BLaER1 (cell line): ENCODE results near the gene TRAM2.

Source experiments
- H3K27ac ChIP-seq: shearing (Covaris generic); formaldehyde crosslinking; 2 replicates; pipeline ENCODE4 v1.8.1; 2022
- H3K27me3 ChIP-seq: shearing (Covaris generic); formaldehyde crosslinking; 2 replicates; pipeline ENCODE4 v1.8.1; 2022
- H3K36me3 ChIP-seq: shearing (Covaris generic); formaldehyde crosslinking; 2 replicates; pipeline ENCODE4 v1.8.1; 2022
- H3K4me1 ChIP-seq: shearing (Covaris generic); formaldehyde crosslinking; 2 replicates; pipeline ENCODE4 v1.8.1; 2022
- H3K4me2 ChIP-seq: shearing (Covaris generic); formaldehyde crosslinking; 2 replicates; pipeline ENCODE4 v1.8.1; 2022
- H3K4me3 ChIP-seq: shearing (Covaris generic); formaldehyde crosslinking; 2 replicates; pipeline ENCODE4 v1.8.1; 2022
- H3K9ac ChIP-seq: shearing (Covaris generic); formaldehyde crosslinking; 2 replicates; pipeline ENCODE4 v1.8.1; 2022
- H3K9me3 ChIP-seq: shearing (Covaris generic); formaldehyde crosslinking; 2 replicates; pipeline ENCODE4 v1.8.1; 2022
- H4K20me1 ChIP-seq: shearing (Covaris generic); formaldehyde crosslinking; 2 replicates; pipeline ENCODE4 v1.8.1; 2022
- Cebpa-rat ChIP-seq: shearing (Covaris generic); IDR thresholded peaks from 2 replicates; pipeline ENCODE4 v1.8.1; 2022

Gene TRAM2

DNA sequence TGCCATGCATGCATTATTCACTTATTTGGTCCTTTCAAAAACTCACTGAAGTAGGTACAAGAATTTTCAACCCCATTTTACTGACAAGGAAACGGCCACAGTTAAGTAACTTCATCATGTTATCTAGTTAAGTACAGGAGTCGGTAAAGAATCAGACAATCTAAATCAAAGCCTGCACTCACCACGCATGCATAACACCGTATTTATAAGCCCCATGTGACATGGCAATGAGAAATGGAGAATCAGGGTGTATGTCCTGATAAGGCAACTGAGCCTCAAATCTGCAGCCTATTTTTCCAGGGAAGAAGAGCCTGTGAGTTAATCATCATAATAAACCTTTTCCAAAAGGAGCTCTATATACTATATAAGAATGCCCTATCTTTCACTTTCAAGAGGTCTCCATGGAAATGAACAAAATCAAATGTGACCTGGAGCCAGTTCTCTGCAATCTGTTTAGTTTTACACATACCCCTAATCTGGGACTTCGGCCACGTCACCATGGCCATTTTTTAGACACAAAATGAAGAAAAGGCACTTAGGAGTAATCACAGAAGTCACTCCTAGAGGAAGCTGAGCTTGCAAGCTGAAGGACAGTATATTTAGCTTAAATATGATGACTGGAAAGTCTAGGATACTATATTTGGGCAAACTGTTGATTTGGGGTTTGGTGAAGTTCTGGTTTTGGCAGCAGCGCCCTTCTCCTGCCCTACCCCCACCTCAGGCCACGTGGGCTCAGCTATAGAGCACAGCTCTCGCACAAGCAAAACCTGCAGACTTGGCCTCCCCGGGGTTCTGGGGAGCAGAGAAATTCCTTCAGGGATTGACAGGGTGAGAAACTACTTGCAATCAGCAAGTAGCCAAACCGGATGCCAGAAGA is 19.2 kb downstream of the TRAM2 start:
- TF ChIP-seq Cebpa-rat = no peak
- H3K27ac ChIP-seq = peak overlapping the region; percentile 75
- H3K4me2 ChIP-seq = peak overlapping the region; percentile 83
- peaks cover 81% of the 10 kb centered on the region for H3K4me1 ChIP-seq
- peak overlapping the region; percentile 37 for H3K4me3 ChIP-seq
- peaks cover 27% of the 10 kb centered on the region for H4K20me1 ChIP-seq
- H3K27me3 ChIP-seq = no peaks in the 10 kb centered on the region
- H3K9ac ChIP-seq = peak overlapping the region; percentile 36
- 0 out of 2 replicates have a peak, but pooled peaks cover 4% of the 10 kb centered on the region for H3K9me3 ChIP-seq
- H3K36me3 ChIP-seq = peaks cover 28% of the 10 kb centered on the region

- H3K4me2 ChIP-seq = peak overlapping the region; percentile 83
- H3K27ac ChIP-seq = peak overlapping the region; percentile 35; the same call in 1 of the 2 replicates
- H3K27me3 ChIP-seq = no peaks in the 10 kb centered on the region
- H4K20me1 ChIP-seq = peaks cover 40% of the 10 kb centered on the region
- H3K9me3 ChIP-seq = no peaks in the 10 kb centered on the region
- no peak overlapping the region for H3K4me3 ChIP-seq
- H3K36me3 ChIP-seq = peaks cover 25% of the 10 kb centered on the region
- H3K9ac ChIP-seq = no peak overlapping the region
- TF ChIP-seq Cebpa-rat = no peak
- H3K4me1 ChIP-seq = peaks cover 94% of the 10 kb centered on the region
Measured at GRCh38 chr6:52555518-52556233, 21.2 kb downstream of the TRAM2 start.

DNA sequence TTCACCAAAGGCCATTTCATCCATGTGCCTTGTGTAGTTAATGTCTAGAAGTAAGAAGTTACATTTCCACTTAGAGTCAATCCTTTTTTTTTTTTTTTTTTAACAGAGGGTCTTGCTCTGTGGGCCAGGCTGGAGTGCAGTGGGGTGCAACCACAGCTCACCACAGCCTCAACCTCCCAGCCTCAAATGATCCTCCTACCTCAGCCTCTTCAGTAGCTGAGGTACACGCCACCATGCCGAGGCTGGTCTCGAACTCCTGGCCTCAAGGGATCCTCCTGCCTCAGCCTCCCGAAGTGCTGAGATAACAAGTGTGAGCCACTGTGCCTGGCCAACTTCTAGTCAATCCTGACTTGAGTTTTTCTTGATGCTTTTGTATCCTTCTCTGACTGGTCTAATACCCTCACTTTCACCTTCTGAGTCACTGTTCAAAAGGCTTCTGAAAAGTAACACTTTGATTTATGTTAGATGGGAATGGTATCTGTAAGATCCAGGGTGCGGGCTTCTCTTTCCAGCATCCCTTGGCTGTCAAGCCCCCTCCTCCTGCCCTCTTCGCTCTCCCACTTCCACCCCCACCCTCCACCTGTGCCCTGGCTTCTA is 22.1 kb downstream of the TRAM2 start:
- peaks cover 33% of the 10 kb centered on the region for H3K36me3 ChIP-seq
- H3K27ac ChIP-seq = no peak overlapping the region
- peaks cover 94% of the 10 kb centered on the region for H3K4me1 ChIP-seq
- no peak overlapping the region for H3K4me2 ChIP-seq
- no peak for TF ChIP-seq Cebpa-rat
- no peak overlapping the region for H3K9ac ChIP-seq
- H4K20me1 ChIP-seq = peaks cover 45% of the 10 kb centered on the region
- no peak overlapping the region for H3K4me3 ChIP-seq
- H3K27me3 ChIP-seq = no peaks in the 10 kb centered on the region
- H3K9me3 ChIP-seq = no peaks in the 10 kb centered on the region

DNA sequence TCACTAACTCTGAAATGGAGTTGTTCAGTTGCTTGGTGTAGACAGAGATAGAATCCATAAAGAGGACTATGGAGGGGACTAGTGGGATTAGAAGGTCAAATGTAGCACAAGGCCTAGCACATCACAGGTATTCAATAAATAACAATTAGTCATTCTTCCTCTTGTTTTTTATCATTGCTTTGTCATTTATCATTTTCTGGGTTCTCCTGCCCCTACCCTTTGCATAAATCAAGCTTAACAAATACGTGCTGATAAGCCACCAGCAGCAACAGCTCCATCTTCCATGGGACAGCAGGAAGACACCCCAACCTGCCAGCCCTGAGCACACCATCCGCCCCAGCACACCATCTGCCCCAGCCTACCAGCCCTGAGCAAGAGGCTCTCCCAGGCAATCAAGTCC is 23.1 kb downstream of the TRAM2 start:
- Histone ChIP-seq H3K27me3 (no peaks in the 10 kb centered on the region), H3K36me3 (peaks cover 38% of the 10 kb centered on the region), H3K9ac (no peak overlapping the region), H3K27ac (peak overlapping the region; percentile 35; the same call in 1 of the 2 replicates), H3K4me1 (peaks cover 92% of the 10 kb centered on the region), H3K4me2 (no peak overlapping the region), H3K4me3 (no peak overlapping the region), H3K9me3 (no peaks in the 10 kb centered on the region), H4K20me1 (peaks cover 53% of the 10 kb centered on the region)
- TF ChIP-seq Cebpa-rat = no peak

- Histone ChIP-seq H3K4me2 (no peak overlapping the region), H3K27me3 (no peaks in the 10 kb centered on the region), H3K36me3 (peaks cover 38% of the 10 kb centered on the region), H3K4me3 (no peak overlapping the region), H3K27ac (peak overlapping the region; percentile 35; the same call in 1 of the 2 replicates), H3K9me3 (no peaks in the 10 kb centered on the region), H3K4me1 (peaks cover 92% of the 10 kb centered on the region), H3K9ac (no peak overlapping the region), H4K20me1 (peaks cover 58% of the 10 kb centered on the region)
- no peak for TF ChIP-seq Cebpa-rat
Measured at GRCh38 chr6:52553158-52553557, 23.7 kb downstream of the TRAM2 start.

DNA sequence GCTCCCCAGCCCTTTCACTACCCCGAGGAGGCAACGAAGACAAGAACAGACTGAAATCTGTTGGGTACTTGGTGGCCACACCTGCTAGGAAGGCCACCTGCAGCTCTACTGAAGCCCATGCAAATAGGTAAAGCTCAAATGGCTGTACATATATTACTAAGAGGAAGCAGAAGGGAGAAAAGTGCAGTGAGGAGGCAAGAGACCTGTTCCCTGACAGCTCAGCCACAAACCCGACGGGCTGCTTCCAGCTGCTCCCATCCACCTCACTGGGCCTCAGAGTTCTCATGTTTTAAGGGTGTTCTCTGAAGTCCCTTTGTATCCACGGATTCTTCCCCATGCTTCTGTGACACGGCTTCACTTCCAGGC is 24.6 kb downstream of the TRAM2 start:
- Histone ChIP-seq H3K9ac (no peak overlapping the region), H3K4me2 (peak overlapping the region; percentile 65), H3K4me3 (no peak overlapping the region), H4K20me1 (peaks cover 67% of the 10 kb centered on the region), H3K27ac (peak overlapping the region; percentile 24; the same call in 1 of the 2 replicates), H3K9me3 (no peaks in the 10 kb centered on the region), H3K27me3 (no peaks in the 10 kb centered on the region), H3K36me3 (peaks cover 38% of the 10 kb centered on the region), H3K4me1 (peaks cover 92% of the 10 kb centered on the region)
- TF ChIP-seq Cebpa-rat = no peak

- Histone ChIP-seq H3K4me3 (no peak overlapping the region), H4K20me1 (peaks cover 73% of the 10 kb centered on the region), H3K4me1 (peaks cover 92% of the 10 kb centered on the region), H3K27me3 (no peaks in the 10 kb centered on the region), H3K27ac (peak overlapping the region; percentile 24; the same call in 1 of the 2 replicates), H3K36me3 (peaks cover 38% of the 10 kb centered on the region), H3K9ac (0 out of 2 replicates have a peak overlapping the region, but pooled peaks have one; percentile 32), H3K9me3 (no peaks in the 10 kb centered on the region), H3K4me2 (peak overlapping the region; percentile 65)
- no peak for TF ChIP-seq Cebpa-rat
Measured at GRCh38 chr6:52551483-52552277, 25.2 kb downstream of the TRAM2 start.

GRCh38 chr6:52550870-52551269 is 26.0 kb downstream of the TRAM2 start:
- H3K4me1 ChIP-seq = peaks cover 92% of the 10 kb centered on the region
- 0 out of 2 replicates have a peak overlapping the region, but pooled peaks have one; percentile 24 for H3K27ac ChIP-seq

DNA sequence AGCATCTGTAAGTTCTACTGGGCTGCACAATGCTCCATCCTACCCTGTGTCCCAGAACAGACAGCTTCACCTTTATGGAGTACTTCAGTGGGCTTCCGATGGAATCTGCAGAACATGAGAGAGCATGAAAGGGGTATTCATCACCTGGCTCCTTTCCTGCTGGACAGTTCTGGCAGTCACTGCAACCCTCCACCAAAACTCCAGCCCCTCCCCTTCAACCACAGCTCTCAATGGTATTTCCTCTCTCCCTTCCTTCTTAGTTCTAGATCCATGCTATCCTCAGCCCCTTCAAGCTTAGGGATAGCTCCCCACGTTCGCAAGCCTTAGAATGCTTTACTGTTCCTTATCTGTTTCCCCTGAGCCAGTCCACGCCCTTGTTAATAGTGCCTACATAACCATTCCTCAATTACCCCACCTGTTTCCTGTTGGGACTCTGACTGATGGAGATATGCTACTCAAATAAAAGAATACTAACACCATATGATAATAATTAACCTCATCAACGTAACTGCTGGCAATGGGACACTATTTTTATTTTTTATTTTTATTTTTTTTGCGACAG is 26.8 kb downstream of the TRAM2 start:
- H3K9ac ChIP-seq = no peak overlapping the region
- H3K9me3 ChIP-seq = no peaks in the 10 kb centered on the region
- peaks cover 86% of the 10 kb centered on the region for H4K20me1 ChIP-seq
- peaks cover 93% of the 10 kb centered on the region for H3K4me1 ChIP-seq
- no peak overlapping the region for H3K4me3 ChIP-seq
- 0 out of 2 replicates have a peak overlapping the region, but pooled peaks have one; percentile 39 for H3K27ac ChIP-seq
- peak overlapping the region; percentile 65 for H3K4me2 ChIP-seq
- no peaks in the 10 kb centered on the region for H3K27me3 ChIP-seq
- H3K36me3 ChIP-seq = peaks cover 49% of the 10 kb centered on the region
- no peak for TF ChIP-seq Cebpa-rat

More at GRCh38 chr6:52550870-52551269, 26.0 kb downstream of the TRAM2 start:
- Histone ChIP-seq H3K4me2 (peak overlapping the region; percentile 65), H3K9ac (no peak overlapping the region), H3K36me3 (peaks cover 41% of the 10 kb centered on the region), H4K20me1 (peaks cover 79% of the 10 kb centered on the region), H3K27me3 (no peaks in the 10 kb centered on the region), H3K4me3 (no peak overlapping the region), H3K9me3 (no peaks in the 10 kb centered on the region)
- no peak for TF ChIP-seq Cebpa-rat
